KBM-7 (cell line): Measurements from ENCODE around the gene ADAM22.

Source experiments
- DNase-seq: peaks from one replicate; pipeline ENCODE4 v3.0.0-alpha.2; 2015
- in situ Hi-C: fragments of 300-500 bp; cut with MboI; formaldehyde crosslinking; loops from 2 replicates; pipeline ENCODE4 v1.14.3; 2020; ENCODE audit warnings: low sequenced_read_pairs, low pct_unique_long_range_greater_than_20kb, mixed read lengths

Gene ADAM22

DNA sequence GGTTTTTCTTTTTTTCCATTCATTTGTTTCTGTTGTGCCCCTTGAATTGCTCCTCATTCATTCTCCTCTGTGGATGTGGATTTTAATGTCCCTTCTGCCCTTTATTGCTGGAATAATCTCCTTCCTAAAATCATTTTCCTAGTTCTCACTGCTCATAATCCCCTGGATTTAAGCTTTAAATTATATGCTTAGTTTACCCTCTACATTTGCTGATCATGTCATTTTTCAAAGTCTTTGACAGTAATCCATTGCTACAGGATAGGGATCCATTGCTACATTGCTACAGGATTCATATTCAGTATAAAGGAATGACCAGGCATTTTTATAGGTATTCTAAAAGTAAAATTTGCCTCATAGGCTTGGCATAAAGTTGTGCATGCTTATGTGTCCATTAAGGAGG, 14.3 kb downstream of the ADAM22 start:
- in situ Hi-C loops = no loop called here
- no peak for DNase-seq

DNA sequence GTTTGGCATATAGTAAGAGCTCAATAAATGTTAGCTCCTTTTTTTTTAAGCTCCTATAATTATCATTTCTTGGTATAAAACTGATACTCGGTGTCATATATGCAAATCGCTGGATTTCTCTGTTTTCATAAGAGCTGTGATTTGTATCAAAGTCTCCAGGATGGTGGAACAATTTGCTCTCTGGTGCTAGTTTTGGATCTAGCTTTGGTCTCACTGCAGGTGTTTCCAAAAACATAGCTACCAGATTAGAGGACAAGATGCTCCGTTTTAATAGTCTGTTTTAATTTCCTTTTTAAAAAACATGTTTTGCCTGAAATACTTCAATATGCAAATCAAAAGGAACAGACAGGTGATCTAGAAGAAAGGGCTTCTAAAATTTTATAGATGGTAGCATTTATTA, 25.3 kb downstream of the ADAM22 start:
- in situ Hi-C loops = no loop called here
- no peak for DNase-seq

DNA sequence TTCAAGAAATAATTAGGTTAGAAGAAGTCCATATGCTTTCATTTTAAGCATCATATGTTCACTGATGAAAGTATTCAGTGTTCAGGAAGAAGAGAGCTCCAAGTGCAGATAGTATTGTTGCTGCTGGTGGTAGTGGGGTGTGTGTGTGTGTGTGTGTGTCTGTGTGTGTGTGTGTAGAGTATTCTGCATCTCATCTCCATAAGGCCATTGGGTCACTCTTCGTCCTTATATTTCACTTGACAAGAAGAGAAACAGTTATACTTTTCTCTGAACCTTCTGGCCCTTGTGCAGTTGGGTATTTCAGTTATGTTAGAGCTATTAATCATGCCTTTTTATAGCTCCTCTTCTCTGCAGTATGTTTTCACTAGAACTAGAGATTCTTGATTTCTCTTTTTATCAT, 26.2 kb downstream of the ADAM22 start:
- in situ Hi-C loops = no loop called here
- DNase-seq = no peak

DNA sequence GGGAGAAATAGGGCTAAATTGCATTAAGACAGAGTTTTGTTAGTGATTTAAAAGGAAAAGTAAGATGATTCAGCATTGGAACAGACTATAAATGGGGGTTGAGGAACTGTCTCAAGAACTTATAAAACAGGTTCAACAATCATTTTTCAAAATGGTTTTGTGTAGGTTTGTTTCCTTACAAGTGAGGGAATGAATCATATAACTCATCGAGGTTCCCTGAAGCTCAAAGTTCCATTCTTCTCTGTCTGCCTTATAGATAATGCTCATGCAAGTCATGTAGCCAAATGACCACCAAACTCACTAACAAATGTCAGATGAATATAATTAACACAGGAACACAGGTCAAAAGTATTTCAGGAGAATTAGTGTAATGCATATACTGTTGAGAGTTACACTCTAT, 27.7 kb downstream of the ADAM22 start:
- DNase-seq = no peak
- in situ Hi-C loops = no loop called here

DNA sequence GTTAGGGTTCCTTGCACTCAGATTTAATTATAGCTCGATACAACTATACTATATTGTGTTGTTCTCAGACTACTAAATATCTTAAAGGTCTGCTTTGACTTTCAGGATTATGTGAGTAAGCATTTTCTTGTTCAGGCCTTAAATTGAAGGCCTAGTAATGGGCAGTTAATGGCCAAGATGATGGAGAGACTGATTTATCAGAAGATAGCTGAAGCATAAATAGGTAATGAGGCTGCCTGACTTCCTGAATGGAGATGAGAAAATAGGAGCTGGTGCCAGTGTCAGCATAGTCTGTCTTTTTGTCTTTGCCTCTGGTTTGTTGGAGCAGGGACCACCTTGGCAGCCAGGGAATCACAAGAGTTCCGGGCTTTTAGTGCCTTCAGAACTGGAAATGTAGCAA, 32.2 kb downstream of the ADAM22 start:
- in situ Hi-C loops = no loop called here
- no peak for DNase-seq

DNA sequence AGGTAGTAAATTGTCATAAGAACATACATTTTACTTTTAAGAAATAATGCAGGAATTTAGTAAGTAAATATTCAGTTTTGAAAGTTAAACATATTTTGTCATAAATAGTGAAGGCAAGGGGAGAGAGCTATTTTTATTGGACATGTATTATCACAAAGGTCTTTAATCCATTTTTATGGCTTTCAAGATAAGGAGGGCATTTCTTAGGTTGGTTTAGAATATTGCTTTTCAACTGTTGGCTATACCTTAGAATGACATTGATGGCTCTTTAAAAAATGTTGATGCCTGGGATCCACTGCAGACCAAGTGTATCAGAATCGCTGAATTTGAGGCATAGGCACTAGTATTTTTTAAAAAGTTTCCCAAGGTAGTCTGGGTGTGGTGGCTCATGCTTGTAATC, 34.0 kb downstream of the ADAM22 start:
- in situ Hi-C loops = no loop called here
- DNase-seq = no peak

DNA sequence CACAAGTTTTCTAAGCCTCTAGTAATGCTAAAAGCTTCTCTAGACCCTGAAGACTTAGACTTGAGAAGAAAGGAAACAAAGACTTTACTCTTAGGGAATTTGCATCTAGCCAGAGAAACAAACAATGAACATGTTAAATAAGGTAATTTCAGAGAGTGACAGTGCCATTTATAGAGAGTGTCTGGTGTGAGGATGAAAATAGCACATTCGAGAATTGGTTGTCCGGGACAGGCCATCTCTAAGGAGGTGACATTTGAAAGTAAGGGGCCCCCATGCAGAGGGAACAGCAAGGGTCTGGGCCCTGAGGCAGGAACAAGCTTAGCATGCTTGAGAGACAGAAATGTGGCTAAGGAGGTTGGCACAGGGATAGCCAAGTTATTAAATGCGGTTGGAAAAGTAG, 48.1 kb downstream of the ADAM22 start:
- in situ Hi-C loops = no loop called here
- no peak for DNase-seq

DNA sequence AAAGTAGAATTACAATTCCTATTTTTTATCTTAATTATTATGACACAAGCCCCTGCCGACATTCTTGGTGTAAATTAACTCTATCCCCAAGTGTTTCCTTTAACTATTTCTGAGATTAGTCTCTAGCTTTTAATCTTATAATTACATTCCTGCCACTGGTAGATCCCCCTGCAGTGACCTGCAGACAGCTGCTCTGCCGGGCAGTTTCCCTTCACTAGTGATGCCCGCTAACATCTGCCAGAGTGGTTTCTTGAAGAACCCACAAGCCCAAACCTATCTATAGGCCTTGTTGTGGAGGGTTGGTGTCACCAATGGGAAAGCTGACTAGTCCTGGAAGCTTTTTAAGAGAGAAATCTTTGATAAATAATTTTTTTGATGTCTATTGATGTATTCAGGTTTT, 50.0 kb downstream of the ADAM22 start:
- in situ Hi-C loops = no loop called here
- DNase-seq = no peak

DNA sequence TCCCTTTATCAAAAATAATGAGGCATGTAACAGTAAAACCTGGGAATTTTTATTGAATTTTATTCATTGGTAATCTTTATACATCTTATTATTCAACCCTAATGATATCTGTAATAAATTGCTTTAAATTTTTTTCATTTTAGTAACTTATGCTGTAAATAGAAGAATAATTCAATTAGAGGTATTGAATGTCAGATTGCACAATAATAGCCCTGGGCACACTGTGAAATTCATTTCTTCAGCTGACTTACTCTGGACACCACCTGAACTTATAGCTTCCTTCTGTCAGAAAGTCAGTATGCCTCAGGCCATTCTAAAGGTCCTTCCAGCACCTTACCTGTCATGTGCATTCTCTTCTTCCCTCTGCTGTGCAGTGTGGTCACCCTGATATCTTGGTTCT, 59.2 kb downstream of the ADAM22 start:
- no peak for DNase-seq
- in situ Hi-C loops = no loop called here

DNA sequence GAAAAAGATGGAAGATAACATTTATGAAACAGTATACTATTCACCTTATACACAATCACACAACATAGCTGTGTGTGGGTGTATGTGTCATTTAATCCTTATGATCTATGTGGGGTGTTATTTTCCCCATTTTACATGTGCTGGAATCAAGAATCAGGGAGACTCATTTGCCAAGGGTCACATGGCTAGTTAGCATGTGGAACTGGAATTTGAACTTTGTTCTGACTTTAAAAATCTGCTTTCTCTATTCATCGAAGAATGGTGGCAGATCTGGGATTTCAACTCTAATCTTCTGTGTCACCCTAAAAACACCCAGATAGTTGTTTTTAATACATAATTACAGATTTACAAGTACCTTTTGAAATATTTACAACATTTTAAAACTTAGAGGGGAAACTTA, 65.2 kb downstream of the ADAM22 start:
- no peak for DNase-seq
- in situ Hi-C loops = no loop called here

DNA sequence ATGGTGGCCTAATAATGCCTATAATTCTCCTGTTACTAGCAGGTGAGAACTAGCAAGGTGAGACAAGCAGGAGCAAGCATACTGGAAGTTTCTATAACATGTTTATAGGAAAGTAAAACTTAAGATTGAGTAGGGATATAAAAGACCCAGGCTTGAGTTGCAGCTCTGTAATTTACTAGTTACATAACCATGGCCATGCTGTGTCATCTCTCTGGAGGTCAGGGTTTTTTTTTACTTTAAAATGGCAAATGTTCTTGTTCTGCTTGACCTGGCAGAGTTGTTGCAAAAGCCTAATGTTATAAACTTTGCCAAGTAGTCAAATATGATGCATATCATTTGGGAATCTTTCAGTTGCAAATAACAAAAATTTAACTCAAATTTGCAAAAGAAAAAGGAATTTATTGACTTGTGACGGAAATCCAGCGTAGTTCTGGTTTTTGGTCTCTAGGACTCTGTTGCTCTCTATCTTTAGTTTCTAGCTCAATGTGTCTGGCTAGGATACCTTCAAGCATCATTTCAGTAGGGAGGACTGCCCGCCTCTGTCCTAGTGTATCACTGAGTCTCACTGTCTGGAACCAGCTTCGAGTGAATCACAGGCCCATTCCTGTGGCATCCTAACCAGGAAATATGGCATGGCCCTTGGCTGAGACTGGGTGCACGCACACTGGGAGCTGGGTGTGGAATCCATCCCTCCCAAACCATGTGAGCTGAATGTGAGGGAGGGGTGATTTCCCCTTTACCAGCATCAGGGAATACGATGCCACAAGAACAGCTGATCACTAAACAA, 67.9 kb downstream of the ADAM22 start:
- DNase-seq = no peak
- in situ Hi-C loops = no loop called here

DNA sequence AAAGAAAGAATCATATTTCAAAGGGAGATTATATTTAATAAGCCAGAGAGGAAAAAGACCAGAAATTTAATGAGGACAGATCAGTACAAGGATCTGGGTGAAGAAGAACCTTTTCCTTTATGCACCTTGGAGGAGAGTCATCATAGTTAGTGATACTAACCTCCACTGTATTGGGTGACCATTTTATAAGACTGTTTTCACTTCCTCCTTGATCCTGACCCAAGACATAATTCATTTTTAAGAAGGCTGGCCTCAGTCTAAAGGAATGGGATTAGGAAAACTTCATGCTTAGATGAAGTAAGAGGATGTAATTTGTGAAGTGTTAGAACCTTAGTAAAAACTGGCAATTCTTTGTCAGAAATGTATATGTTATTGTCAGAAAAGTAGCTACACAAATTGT, 68.6 kb downstream of the ADAM22 start:
- in situ Hi-C loops = no loop called here
- DNase-seq = no peak

DNA sequence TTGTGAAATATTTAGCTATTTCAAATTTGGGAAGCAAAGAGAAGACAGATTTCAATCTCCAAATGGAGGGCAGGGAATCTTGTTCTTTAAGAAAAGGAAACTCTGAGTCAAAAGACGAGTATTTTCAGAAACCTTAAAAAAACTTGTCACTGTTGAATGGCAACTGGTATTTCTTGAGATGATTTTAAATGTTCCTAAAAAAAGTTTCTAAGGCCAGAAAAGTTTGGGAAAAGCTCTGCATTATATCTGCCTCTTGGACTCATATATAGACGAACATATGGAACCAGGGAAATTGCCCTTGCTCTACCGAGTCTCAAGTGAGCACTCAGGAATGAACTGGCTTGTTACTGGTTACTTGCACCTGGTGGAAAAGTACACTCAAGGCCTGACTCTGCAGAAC, 69.5 kb downstream of the ADAM22 start:
- in situ Hi-C loops = no loop called here
- no peak for DNase-seq

DNA sequence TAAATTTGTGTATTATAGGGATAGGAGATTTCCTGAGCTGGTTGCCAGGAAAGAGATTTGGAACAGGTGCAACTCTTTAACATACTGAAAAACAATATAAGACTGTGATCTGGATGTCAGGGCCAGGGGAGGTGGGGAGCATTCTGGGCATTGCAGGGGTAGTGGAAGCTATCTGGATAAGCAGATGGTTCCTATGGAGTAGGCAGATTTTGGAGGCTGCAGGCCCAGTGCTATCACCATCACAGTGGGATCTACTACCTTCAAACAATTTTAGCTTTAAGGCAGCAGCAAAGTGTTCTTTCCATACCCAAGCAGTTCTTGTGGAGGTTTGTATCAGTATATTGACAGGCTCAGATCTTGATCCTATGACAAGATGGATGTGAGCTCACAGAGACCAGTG, 71.1 kb downstream of the ADAM22 start:
- in situ Hi-C loops = no loop called here
- DNase-seq = no peak

DNA sequence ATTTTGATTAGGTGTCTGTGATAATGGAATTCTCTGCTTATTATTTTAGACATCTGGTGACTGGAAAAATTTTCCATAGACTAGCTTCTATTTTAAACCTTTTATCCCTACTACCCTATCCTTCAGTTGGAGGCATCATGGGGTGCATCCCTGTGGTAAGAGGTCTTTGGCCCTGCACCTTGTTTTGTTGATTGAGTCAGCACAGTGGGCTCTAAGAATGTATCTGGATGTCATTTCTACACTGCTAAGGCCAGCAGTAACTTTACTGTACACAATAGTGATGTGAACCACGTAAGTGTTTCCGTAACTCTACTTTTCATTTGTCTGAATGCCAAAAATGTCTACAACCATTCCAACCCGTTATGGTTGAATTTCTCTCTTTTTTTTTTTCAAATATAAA, 75.6 kb downstream of the ADAM22 start:
- in situ Hi-C loops = no loop called here

DNA sequence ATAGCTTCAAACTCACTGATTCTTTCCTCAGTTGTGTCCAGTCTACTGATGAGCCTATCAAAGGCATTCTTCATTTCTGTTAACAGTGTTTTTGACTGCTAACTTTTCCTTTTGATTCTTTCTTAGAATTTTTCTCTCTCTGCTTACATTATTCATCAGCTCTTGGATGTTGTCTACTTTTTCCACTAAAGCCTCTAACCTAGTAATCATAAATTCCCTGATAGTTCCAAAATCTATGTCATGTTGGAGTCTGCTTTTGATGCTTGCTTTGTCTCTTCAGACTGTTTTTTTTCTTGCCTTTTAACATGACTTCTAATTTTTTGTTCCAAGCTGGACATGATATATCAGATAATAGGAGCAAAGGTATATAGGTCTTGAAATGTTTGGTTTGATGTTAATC, 78.0 kb downstream of the ADAM22 start:
- DNase-seq = no peak
- in situ Hi-C loops = no loop called here

More for the DNA sequence above, 75.6 kb downstream of the ADAM22 start:
- DNase-seq = no peak

DNA sequence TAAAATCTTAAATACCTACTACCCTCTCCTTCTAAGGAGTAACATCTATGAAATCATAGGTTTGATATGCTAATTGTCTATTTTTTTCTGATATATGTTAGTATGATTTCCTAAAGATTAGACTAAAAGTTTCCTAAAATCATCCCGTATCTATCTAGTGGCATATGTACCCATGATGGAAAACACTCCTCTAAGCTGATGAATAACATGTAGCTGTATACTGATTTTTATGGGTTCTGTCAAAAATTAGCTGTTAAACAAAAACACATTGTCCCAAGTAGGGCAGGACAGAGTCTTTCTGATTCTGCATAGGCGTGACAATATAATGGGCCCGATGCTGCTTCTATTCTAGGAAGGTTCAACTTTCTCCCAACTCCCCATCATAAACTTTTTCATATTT, 79.9 kb downstream of the ADAM22 start:
- no peak for DNase-seq
- in situ Hi-C loops = no loop called here

DNA sequence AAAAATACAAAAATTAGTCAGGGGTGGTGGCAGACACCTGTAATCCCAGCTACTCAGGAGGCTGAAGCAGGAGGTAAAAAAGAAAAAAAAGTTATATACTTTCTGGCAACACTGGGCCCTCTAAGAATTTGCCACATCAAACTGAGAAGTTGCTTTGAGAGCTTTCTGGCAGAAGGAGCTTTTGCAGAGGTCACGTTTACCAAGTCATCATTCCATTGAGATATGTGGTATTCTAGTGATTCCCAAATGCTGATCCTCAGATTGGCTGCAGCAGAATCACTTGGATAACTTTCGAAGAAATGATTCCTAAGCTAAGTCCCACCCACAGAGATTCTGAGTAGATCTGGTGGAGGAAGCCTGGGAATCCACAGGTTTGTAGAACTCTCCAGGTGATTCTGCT, 80.5 kb downstream of the ADAM22 start:
- DNase-seq = no peak
- in situ Hi-C loops = no loop called here

DNA sequence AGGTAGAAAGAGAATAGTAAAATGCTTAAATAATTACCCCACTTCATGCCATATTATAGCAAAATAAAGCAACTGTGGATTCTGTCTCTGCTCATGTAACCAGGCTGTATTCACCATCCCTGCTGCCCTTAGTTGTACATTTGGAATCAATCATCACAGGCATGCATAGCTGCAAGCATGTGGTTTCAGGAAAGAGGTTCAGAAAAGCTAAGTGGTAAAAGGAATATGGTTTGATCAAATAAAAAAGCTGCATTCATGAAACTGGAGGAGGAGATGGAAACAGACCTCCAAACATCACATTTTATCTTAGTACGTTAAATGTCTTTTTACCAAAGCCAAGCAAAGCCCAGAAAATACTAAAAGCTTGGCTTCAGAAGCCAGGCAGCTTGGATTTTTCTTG, 81.3 kb downstream of the ADAM22 start:
- in situ Hi-C loops = no loop called here
- no peak for DNase-seq

DNA sequence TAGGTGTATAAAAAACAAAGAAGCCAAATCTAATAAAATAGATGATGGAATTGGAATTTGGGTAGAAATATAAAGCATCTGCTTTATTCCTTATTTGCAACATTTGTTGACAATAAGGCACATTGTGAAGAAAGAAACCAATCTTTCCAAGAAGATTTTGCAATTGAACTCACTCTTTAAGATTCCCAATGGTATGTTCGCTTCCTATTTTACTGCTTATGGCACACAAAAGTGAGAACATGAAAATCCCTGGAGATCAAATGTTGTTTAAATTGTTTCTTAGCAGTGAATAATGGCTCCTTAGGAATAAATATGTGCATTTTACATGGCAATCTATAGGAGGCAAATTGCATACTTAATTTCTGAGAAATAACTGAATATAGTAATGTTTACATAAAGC, 84.5 kb downstream of the ADAM22 start:
- in situ Hi-C loops = no loop called here

DNA sequence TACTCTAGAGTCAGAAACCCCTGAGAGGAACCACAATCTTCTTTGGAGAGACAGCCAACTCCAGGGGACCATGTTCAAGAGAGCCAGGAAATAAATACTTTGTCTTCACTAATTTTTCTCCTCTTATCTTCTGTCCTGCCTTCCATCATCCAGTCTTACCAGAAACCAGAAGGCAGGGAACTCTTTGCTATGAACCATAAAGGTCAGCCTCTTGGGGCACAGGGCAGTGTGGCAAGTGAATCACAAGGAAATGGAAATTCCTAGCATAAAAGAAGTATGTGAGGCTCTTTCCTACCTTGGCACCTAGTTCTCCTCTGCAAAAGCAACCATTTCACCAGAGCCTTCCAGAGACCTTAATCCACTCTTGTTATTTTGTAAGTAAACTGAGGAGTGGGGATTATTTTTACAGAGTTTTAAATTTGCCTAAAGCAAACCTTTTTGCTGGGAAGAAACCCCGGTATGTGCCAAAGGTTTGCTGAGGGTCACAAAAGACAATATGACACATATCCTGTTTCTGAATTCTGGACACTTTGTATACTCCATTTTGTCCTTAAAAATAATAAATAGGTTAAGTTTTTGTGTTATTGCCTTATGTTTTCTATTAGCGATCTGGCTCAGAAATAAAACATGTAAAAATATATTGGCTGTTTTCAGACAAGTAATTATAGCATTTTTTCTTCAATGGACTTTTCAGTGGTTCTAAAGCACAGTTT, 87.1 kb downstream of the ADAM22 start:
- in situ Hi-C loops = no loop called here
- DNase-seq = no peak

More for the DNA sequence above, 84.5 kb downstream of the ADAM22 start:
- no peak for DNase-seq
